GM21528 (cell line): ENCODE data around the gene EFNB2.

Source experiments
- ATAC-seq: cut with Tn5 transposase; IDR thresholded peaks from one replicate; pipeline ENCODE4 v1.9.1; 2021; ENCODE audit warnings: mild to moderate bottlenecking, moderate library complexity; ENCODE audit not compliant: unreplicated experiment, low FRiP score

EFNB2 gene

GRCh38 chr13:106526738-106527444, 8.6 kb downstream of the EFNB2 start:
- ATAC-seq: no peak

GRCh38 chr13:106525865-106526264, 9.6 kb downstream of the EFNB2 start:
- ATAC-seq: no peak

- no peak for ATAC-seq
These were observed 11.4 kb downstream of the EFNB2 start for GRCh38 chr13:106524108-106524507.

- no peak for ATAC-seq
These were observed 11.9 kb downstream of the EFNB2 start for GRCh38 chr13:106523576-106523975.

- no peak for ATAC-seq
These were observed 12.4 kb downstream of the EFNB2 start for GRCh38 chr13:106522898-106523525.

GRCh38 chr13:106522112-106522705, 13.3 kb downstream of the EFNB2 start:
- no peak for ATAC-seq

GRCh38 chr13:106521095-106521799, 14.2 kb downstream of the EFNB2 start:
- ATAC-seq: no peak

- ATAC-seq: no peak
These were observed 15.0 kb downstream of the EFNB2 start for GRCh38 chr13:106520251-106521054.

GRCh38 chr13:106518512-106518911, 16.9 kb downstream of the EFNB2 start:
- no peak for ATAC-seq

GRCh38 chr13:106517109-106517847, 18.2 kb downstream of the EFNB2 start:
- ATAC-seq: no peak

- no peak for ATAC-seq
These were observed 19.7 kb downstream of the EFNB2 start for GRCh38 chr13:106515635-106516254.

- ATAC-seq: no peak
These were observed 20.4 kb downstream of the EFNB2 start for GRCh38 chr13:106514928-106515634.

GRCh38 chr13:106513025-106513983, 22.2 kb downstream of the EFNB2 start:
- ATAC-seq: no peak

- peak; percentile 87 for ATAC-seq
These were observed 27.7 kb downstream of the EFNB2 start for GRCh38 chr13:106507560-106508274.

- ATAC-seq: no peak
These were observed 29.2 kb downstream of the EFNB2 start for GRCh38 chr13:106506286-106506685.

- no peak for ATAC-seq
These were observed 29.7 kb downstream of the EFNB2 start for GRCh38 chr13:106505732-106506131.

GRCh38 chr13:106505295-106505694, 30.2 kb downstream of the EFNB2 start:
- no peak for ATAC-seq
